IMR-90 (cell line): ENCODE measurements around the gene IER5L. TPM values are rescaled to one million over a fixed set of nuclear protein-coding genes. Genes with fewer than 3 reads are reported as not detected.
A peak's percentile ranks its signal among the peaks of the same experiment; 100 is the strongest.

ENCODE experiments used
- ATAC-seq: fragments of 200-7000 bp; cut with Tn5 transposase; 2 replicates; pipeline ENCODE4 v1.9.1; 2020; ENCODE audit warnings: low read depth, mild to moderate bottlenecking, moderate library complexity
- BruUV-seq: library from RNA; stranded (reverse); fragments of 400-500 nt; replicated peaks from 2 replicates; lab custom pipeline; 2021; lab: Mats Ljungman, UMichigan
- CTCF ChIA-PET: fragments of 300-600 bp; formaldehyde crosslinking; extraction: SDS; loops from one replicate; lab custom pipeline; 2021; ENCODE audit warnings: antibody characterized with exemption; lab: Yijun Ruan, JAX
- POLR2A ChIA-PET: fragments of 300-600 bp; sonication (Branson Sonifier 250); formaldehyde crosslinking; loops from one replicate; lab custom pipeline; 2022; ENCODE audit warnings: antibody characterized with exemption; ENCODE audit not compliant: unreplicated experiment; lab: Charles Lee
- DNase-seq: peaks from one replicate; pipeline ENCODE4 v3.0.0; 2013
- H2AFZ ChIP-seq: replicated peaks from 2 replicates; pipeline ENCODE3; 2013; ENCODE audit warnings: low read length, mild to moderate bottlenecking; ENCODE audit not compliant: poor library complexity
- H2AK5ac ChIP-seq: 2 replicates; pipeline ENCODE4 v1.6.1; 2013; ENCODE audit warnings: low read depth, low read length, inconsistent platforms
- H2AK9ac ChIP-seq: replicated peaks from 2 replicates; pipeline ENCODE3; 2013; ENCODE audit warnings: mild to moderate bottlenecking, low read depth, low read length, moderate library complexity; ENCODE audit not compliant: poor library complexity
- H2BK120ac ChIP-seq: 2 replicates; pipeline ENCODE4 v1.6.1; 2013; ENCODE audit warnings: low read depth, low read length, inconsistent platforms
- H2BK15ac ChIP-seq: 3 replicates; pipeline ENCODE4 v1.6.1; 2013; ENCODE audit warnings: low read depth, low read length, inconsistent platforms
- H2BK20ac ChIP-seq: 2 replicates; pipeline ENCODE4 v1.6.1; 2013; ENCODE audit warnings: low read depth, mild to moderate bottlenecking, inconsistent platforms, low read length, moderate library complexity
- H2BK5ac ChIP-seq: 2 replicates; pipeline ENCODE4 v1.6.1; 2013; ENCODE audit warnings: mild to moderate bottlenecking, low read depth, low read length, inconsistent platforms; ENCODE audit not compliant: poor library complexity, severe bottlenecking
- H3K14ac ChIP-seq: replicated peaks from 2 replicates; pipeline ENCODE4 v1.6.1; 2013; ENCODE audit warnings: low read depth, low read length, inconsistent platforms
- H3K18ac ChIP-seq: 2 replicates; pipeline ENCODE4 v1.6.1; 2013; ENCODE audit warnings: low read depth, low read length, control low read depth
- H3K23ac ChIP-seq: 2 replicates; pipeline ENCODE4 v1.6.1; 2013; ENCODE audit warnings: low read depth, low read length, inconsistent platforms
- H3K27ac ChIP-seq: 2 replicates; pipeline ENCODE4 v1.5.1; 2013; ENCODE audit warnings: mild to moderate bottlenecking, control low read depth, low read length; ENCODE audit not compliant: insufficient read depth
- H3K27me3 ChIP-seq: 2 replicates; pipeline ENCODE4 v1.6.1; 2013; ENCODE audit warnings: low read length; ENCODE audit not compliant: control insufficient read depth, insufficient read depth
- H3K36me3 ChIP-seq: 2 replicates; pipeline ENCODE4 v1.6.1; 2013; ENCODE audit warnings: low read length, mixed read lengths; ENCODE audit not compliant: control insufficient read depth, insufficient read depth
- H3K4ac ChIP-seq: 2 replicates; pipeline ENCODE4 v1.6.1; 2013; ENCODE audit warnings: low read depth, low read length, inconsistent platforms
- H3K4me1 ChIP-seq: 2 replicates; pipeline ENCODE4 v1.6.1; 2013; ENCODE audit warnings: low read length, mixed read lengths; ENCODE audit not compliant: control insufficient read depth, insufficient read depth
- H3K4me2 ChIP-seq: 2 replicates; pipeline ENCODE4 v1.6.1; 2013; ENCODE audit warnings: low read depth, mild to moderate bottlenecking, control low read depth, low read length, moderate library complexity
- H3K4me3 ChIP-seq: 2 replicates; pipeline ENCODE4 v1.5.1; 2013; ENCODE audit warnings: low read depth, mild to moderate bottlenecking, control low read depth, low read length, moderate library complexity; ENCODE audit not compliant: insufficient read depth
- H3K56ac ChIP-seq: 2 replicates; pipeline ENCODE4 v1.6.1; 2013; ENCODE audit warnings: low read length, inconsistent platforms; ENCODE audit not compliant: insufficient read depth; ENCODE audit errors: extremely low read depth
- H3K79me1 ChIP-seq, 2 experiments: 2 replicates each; pipeline ENCODE4 v1.6.1; 2013; ENCODE audit warnings: low read length in 2 of 2, inconsistent platforms in 1 of 2, low read depth in 1 of 2
- H3K9ac ChIP-seq: 2 replicates; pipeline ENCODE4 v1.6.1; 2013; ENCODE audit warnings: low read depth, low read length, control low read depth
- H3K9me1 ChIP-seq: 2 replicates; pipeline ENCODE4 v1.6.1; 2013; ENCODE audit warnings: low read length, inconsistent platforms; ENCODE audit not compliant: insufficient read depth
- H3K9me3 ChIP-seq: 2 replicates; pipeline ENCODE4 v1.6.1; 2013; ENCODE audit warnings: low read length; ENCODE audit not compliant: control insufficient read depth, insufficient read depth
- H4K20me1 ChIP-seq: 2 replicates; pipeline ENCODE4 v1.6.1; 2013; ENCODE audit warnings: low read length, inconsistent platforms; ENCODE audit not compliant: insufficient read depth
- H4K5ac ChIP-seq: 2 replicates; pipeline ENCODE4 v1.6.1; 2013; ENCODE audit warnings: mild to moderate bottlenecking, low read depth, low read length, control low read depth
- H4K8ac ChIP-seq, 2 experiments: 2 replicates each; pipeline ENCODE4 v1.6.1; 2013; ENCODE audit warnings: low read depth in 2 of 2, low read length in 2 of 2, control low read depth in 1 of 2, inconsistent platforms in 1 of 2
- H4K91ac ChIP-seq: 2 replicates; pipeline ENCODE4 v1.6.1; 2013; ENCODE audit warnings: low read depth, low read length, inconsistent platforms; ENCODE audit not compliant: insufficient read depth
- BHLHE40 ChIP-seq: fragments of 150-350 bp; IDR thresholded peaks from 2 replicates; pipeline ENCODE4 v1.6.1; 2016; ENCODE audit warnings: mild to moderate bottlenecking, low read depth, low read length
- CEBPB ChIP-seq: IDR thresholded peaks from 2 replicates; pipeline ENCODE4 v1.6.1; 2012; ENCODE audit warnings: low read depth, low read length, improper control_type of control experiment
- CHD1 ChIP-seq: IDR thresholded peaks from 2 replicates; pipeline ENCODE4 v1.6.1; 2012; ENCODE audit warnings: low read depth, low read length, improper control_type of control experiment
- CTCF ChIP-seq: conservative IDR thresholded peaks from 2 replicates; pipeline ENCODE4 v1.5.1; 2012; ENCODE audit warnings: mild to moderate bottlenecking, low read depth, low read length, improper control_type of control experiment
- ELK1 ChIP-seq: fragments of 150-350 bp; IDR thresholded peaks from 2 replicates; pipeline ENCODE4 v1.6.1; 2016; ENCODE audit warnings: low read depth, mild to moderate bottlenecking, low read length, moderate library complexity, borderline replicate concordance
- FOS ChIP-seq: fragments of 150-350 bp; IDR thresholded peaks from 2 replicates; pipeline ENCODE4 v1.6.1; 2016; ENCODE audit warnings: low read depth, low read length
- MAFK ChIP-seq: IDR thresholded peaks from 2 replicates; pipeline ENCODE4 v1.6.1; 2012; ENCODE audit warnings: low read depth, low read length, improper control_type of control experiment
- MAZ ChIP-seq: IDR thresholded peaks from 2 replicates; pipeline ENCODE4 v1.6.1; 2012; ENCODE audit warnings: low read depth, mild to moderate bottlenecking, low read length, improper control_type of control experiment, moderate library complexity, borderline replicate concordance
- MXI1 ChIP-seq: IDR thresholded peaks from 2 replicates; pipeline ENCODE4 v1.6.1; 2012; ENCODE audit warnings: low read depth, mild to moderate bottlenecking, low read length, moderate library complexity, borderline replicate concordance
- NFE2L2 ChIP-seq: fragments of 150-350 bp; IDR thresholded peaks from 2 replicates; pipeline ENCODE4 v1.6.1; 2016; ENCODE audit warnings: low read depth, mild to moderate bottlenecking, low read length
- POLR2A ChIP-seq: IDR thresholded peaks from 2 replicates; pipeline ENCODE4 v1.6.1; 2012; ENCODE audit warnings: mild to moderate bottlenecking, low read depth, low read length
- RAD21 ChIP-seq: IDR thresholded peaks from 2 replicates; pipeline ENCODE4 v1.6.1; 2012; ENCODE audit warnings: low read length, improper control_type of control experiment
- RCOR1 ChIP-seq: IDR thresholded peaks from 2 replicates; pipeline ENCODE4 v1.6.1; 2012; ENCODE audit warnings: mild to moderate bottlenecking, low read length, improper control_type of control experiment; ENCODE audit not compliant: insufficient replicate concordance
- RFX5 ChIP-seq: IDR thresholded peaks from 2 replicates; pipeline ENCODE4 v1.8.0; 2012; ENCODE audit warnings: low read depth, mild to moderate bottlenecking, low read length, moderate library complexity
- SMC3 ChIP-seq: fragments of 150-350 bp; IDR thresholded peaks from 2 replicates; pipeline ENCODE4 v1.6.1; 2016; ENCODE audit warnings: low read depth, mild to moderate bottlenecking, antibody characterized with exemption, low read length, moderate library complexity
- WGBS, 2 experiments: methylation state at CpG; one replicate each; pipeline versions ENCODE4 v1.1.5 to v1.1.7; 2013; ENCODE audit warnings: missing lambda C conversion rate in 2 of 2; ENCODE audit not compliant: insufficient read length in 1 of 2; ENCODE audit errors: extremely low coverage in 2 of 2; 5-methylcytosine and 5-hydroxymethylcytosine counted together
- dilution Hi-C: fragments of 300-500 bp; cut with HindIII; formaldehyde crosslinking; loops from one replicate; pipeline ENCODE4 v1.14.3; 2018; ENCODE audit warnings: low sequenced_read_pairs; ENCODE audit not compliant: unreplicated experiment
- in situ Hi-C: fragments of 300-500 bp; cut with MboI; formaldehyde crosslinking; loops from 3 replicates; pipeline ENCODE4 v1.14.3; 2019; ENCODE audit warnings: low sequenced_read_pairs, inconsistent platforms, mixed read lengths
- intact Hi-C: fragments of 100-400 bp; cut with micrococcal nuclease; formaldehyde crosslinking; loops from 2 replicates; pipeline ENCODE4 v1.10.0; 2022
- polyA plus RNA-seq, 3 experiments: library from polyadenylated mRNA; depleted of rRNA; stranded (reverse); fragments of >200 nt; gene quantifications; 2 replicates each; pipeline ENCODE4 v1.2.3, GENCODE V29; 2012; ENCODE audit warnings: low replicate concordance in 1 of 3
- total RNA-seq: library from RNA; depleted of rRNA; stranded (reverse); fragments of >200 nt; gene quantifications from 2 replicates; pipeline ENCODE4 v1.2.3, GENCODE V29; 2012
- TF ChIP-seq, protein P1 (sequence below): fragments of 150-350 bp; IDR thresholded peaks from 2 replicates; pipeline ENCODE4 v1.6.1; 2017; ENCODE audit warnings: mild to moderate bottlenecking, antibody characterized with exemption, low read length, low read depth

Gene IER5L
- total and polyA plus RNA-seq, 2 of the 4 experiments (the other 2 are of a cell fraction): 12.5 to 13.4 TPM

GRCh38 chr9:129148463-129149204 is 29.4 kb downstream of the IER5L start:
- TF ChIP-seq SMC3: no peak
- TF ChIP-seq CHD1: no peak
- TF ChIP-seq CTCF: no peak
- TF ChIP-seq, protein P1, sequence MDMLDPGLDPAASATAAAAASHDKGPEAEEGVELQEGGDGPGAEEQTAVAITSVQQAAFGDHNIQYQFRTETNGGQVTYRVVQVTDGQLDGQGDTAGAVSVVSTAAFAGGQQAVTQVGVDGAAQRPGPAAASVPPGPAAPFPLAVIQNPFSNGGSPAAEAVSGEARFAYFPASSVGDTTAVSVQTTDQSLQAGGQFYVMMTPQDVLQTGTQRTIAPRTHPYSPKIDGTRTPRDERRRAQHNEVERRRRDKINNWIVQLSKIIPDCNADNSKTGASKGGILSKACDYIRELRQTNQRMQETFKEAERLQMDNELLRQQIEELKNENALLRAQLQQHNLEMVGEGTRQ: no peak
- no peak for TF ChIP-seq MAFK
- TF ChIP-seq POLR2A: no peak
- no peak for TF ChIP-seq RCOR1
- TF ChIP-seq CEBPB: no peak
- no peak for TF ChIP-seq ELK1
- no peak for TF ChIP-seq NFE2L2
- TF ChIP-seq FOS: no peak
- TF ChIP-seq MAZ: no peak
- no peak for TF ChIP-seq BHLHE40
- TF ChIP-seq RFX5: no peak
- TF ChIP-seq MXI1: no peak
- no peak for TF ChIP-seq RAD21
- no TSS peak for BruUV-seq
- no peak overlapping the region for H3K27ac ChIP-seq

More at GRCh38 chr9:129148463-129149204, 29.4 kb downstream of the IER5L start:
- peaks cover 36% of the 10 kb centered on the region for H3K36me3 ChIP-seq
- ATAC-seq (no peak), DNase-seq (no peak)
- no peak overlapping the region for H2AFZ ChIP-seq
- intact Hi-C loops (no loop called here), dilution Hi-C loops (no loop called here), in situ Hi-C loops (no loop called here)
- peaks cover 15% of the 10 kb centered on the region; the same call in 1 of the 2 replicates for H3K9me1 ChIP-seq
- no peak overlapping the region for H4K5ac ChIP-seq
- 75% methylated on average over 2 of the region's 6 CpGs; no CpG with 5 or more reads in 1 of the 2 experiments for WGBS, 2 experiments
- CTCF ChIA-PET: no interaction called here
- no peak overlapping the region for H3K18ac ChIP-seq
- no peak overlapping the region for H2AK5ac ChIP-seq
- H4K20me1 ChIP-seq: no peaks in the 10 kb centered on the region
- no peak overlapping the region for H2BK5ac ChIP-seq
- H2BK15ac ChIP-seq: no peak overlapping the region
- POLR2A ChIA-PET: no interaction called here
- H2BK120ac ChIP-seq: no peak overlapping the region
- peaks cover 16 to 80% of the 10 kb centered on the region in 2 experiments for H3K79me1 ChIP-seq
- H3K14ac ChIP-seq: no peak overlapping the region
- H3K56ac ChIP-seq: no peak overlapping the region
- no peak overlapping the region for H3K23ac ChIP-seq
- no peak overlapping the region for H3K4me2 ChIP-seq
- H2AK9ac ChIP-seq: peak overlapping the region; percentile 66
- no peak overlapping the region for H2BK20ac ChIP-seq
- peaks cover 26% of the 10 kb centered on the region for H3K4me1 ChIP-seq
- H4K91ac ChIP-seq: no peak overlapping the region
- H4K8ac ChIP-seq: no peak overlapping the region
- no peak overlapping the region for H3K9ac ChIP-seq
- H3K4me3 ChIP-seq: no peak overlapping the region
- H3K4ac ChIP-seq: no peak overlapping the region
- no peaks in the 10 kb centered on the region for H3K9me3 ChIP-seq
- H3K27me3 ChIP-seq: no peaks in the 10 kb centered on the region
